ENCODE results near the gene PATL2.
A peak's percentile ranks its signal among the peaks of the same experiment; 100 is the strongest.
"Not testable (repeated sequence)": the region's sequence is repeated elsewhere in the genome, so short reads cannot be mapped to it uniquely, and the experiment has no call there.

PATL2 gene

GRCh38 chr15:44712346-44713005 lies 1.4 kb upstream of the PATL2 start:
- DNase-seq (ENCODE audit: insufficient read length, low spot score) (no peak), FAIRE-seq (peak; percentile 16)
- TF ChIP-seq SPI1 (IDR thresholded peaks at IDR 0.05; ENCODE audit: low read depth, low read length) (peak; percentile 61), POU2F2 (IDR thresholded peaks at IDR 0.05; ENCODE audit: low read depth, low read length) (peak; percentile 43; the same call in 1 of the 2 replicates), TAF1 (IDR thresholded peaks at IDR 0.05; ENCODE audit: low read depth, low read length) (no peak), POLR2A (IDR thresholded peaks at IDR 0.05; ENCODE audit: low read depth, low read length) (no peak; the same call in 1 of the 2 replicates), PAX5 (IDR thresholded peaks at IDR 0.05; ENCODE audit: insufficient read depth, low read length, severe bottlenecking) (no peak), POLR2AphosphoS5 (IDR thresholded peaks at IDR 0.05; ENCODE audit: low read depth, low read length) (peak; percentile 74)

DNA sequence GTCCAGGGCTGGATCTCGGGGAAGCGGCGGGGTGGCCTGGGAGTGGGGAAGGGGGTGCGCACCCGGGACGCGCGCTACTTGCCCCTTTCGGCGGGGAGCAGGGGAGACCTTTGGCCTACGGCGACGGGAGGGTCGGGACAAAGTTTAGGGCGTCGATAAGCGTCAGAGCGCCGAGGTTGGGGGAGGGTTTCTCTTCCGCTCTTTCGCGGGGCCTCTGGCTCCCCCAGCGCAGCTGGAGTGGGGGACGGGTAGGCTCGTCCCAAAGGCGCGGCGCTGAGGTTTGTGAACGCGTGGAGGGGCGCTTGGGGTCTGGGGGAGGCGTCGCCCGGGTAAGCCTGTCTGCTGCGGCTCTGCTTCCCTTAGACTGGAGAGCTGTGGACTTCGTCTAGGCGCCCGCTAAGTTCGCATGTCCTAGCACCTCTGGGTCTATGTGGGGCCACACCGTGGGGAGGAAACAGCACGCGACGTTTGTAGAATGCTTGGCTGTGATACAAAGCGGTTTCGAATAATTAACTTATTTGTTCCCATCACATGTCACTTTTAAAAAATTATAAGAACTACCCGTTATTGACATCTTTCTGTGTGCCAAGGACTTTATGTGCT lies 721 bp upstream of the PATL2 start:
- no peak for TF ChIP-seq POU2F2 (IDR thresholded peaks at IDR 0.05; ENCODE audit: low read depth, low read length)
- TF ChIP-seq SPI1 (IDR thresholded peaks at IDR 0.05; ENCODE audit: low read depth, low read length): peak; percentile 31; the same call in 1 of the 2 replicates
- FAIRE-seq (no peak), DNase-seq (ENCODE audit: insufficient read length, low spot score) (no peak)

- FAIRE-seq (peak; percentile 66), DNase-seq (ENCODE audit: insufficient read length, low spot score) (no peak)
- TF ChIP-seq POU2F2 (IDR thresholded peaks at IDR 0.05; ENCODE audit: low read depth, low read length) (peak; percentile 51; the same call in 1 of the 2 replicates), PAX5 (IDR thresholded peaks at IDR 0.05; ENCODE audit: insufficient read depth, low read length, severe bottlenecking) (no peak), TAF1 (IDR thresholded peaks at IDR 0.05; ENCODE audit: low read depth, low read length) (peak; percentile 33; the same call in 1 of the 2 replicates), POLR2AphosphoS5 (IDR thresholded peaks at IDR 0.05; ENCODE audit: low read depth, low read length) (peak; percentile 70), SPI1 (IDR thresholded peaks at IDR 0.05; ENCODE audit: low read depth, low read length) (peak; percentile 99), POLR2A (IDR thresholded peaks at IDR 0.05; ENCODE audit: low read depth, low read length) (peak; percentile 73; the same call in 1 of the 2 replicates)
These were observed 657 bp downstream of the PATL2 start for GRCh38 chr15:44710236-44711095.

- DNase-seq (ENCODE audit: insufficient read length, low spot score) (no peak), FAIRE-seq (no peak)
- TF ChIP-seq TAF1 (IDR thresholded peaks at IDR 0.05; ENCODE audit: low read depth, low read length) (no peak), POU2F2 (IDR thresholded peaks at IDR 0.05; ENCODE audit: low read depth, low read length) (no peak), SPI1 (IDR thresholded peaks at IDR 0.05; ENCODE audit: low read depth, low read length) (no peak), PAX5 (IDR thresholded peaks at IDR 0.05; ENCODE audit: insufficient read depth, low read length, severe bottlenecking) (no peak), POLR2AphosphoS5 (IDR thresholded peaks at IDR 0.05; ENCODE audit: low read depth, low read length) (no peak), POLR2A (IDR thresholded peaks at IDR 0.05; ENCODE audit: low read depth, low read length) (no peak)
These were observed 4.0 kb downstream of the PATL2 start for GRCh38 chr15:44706946-44707636.

DNA sequence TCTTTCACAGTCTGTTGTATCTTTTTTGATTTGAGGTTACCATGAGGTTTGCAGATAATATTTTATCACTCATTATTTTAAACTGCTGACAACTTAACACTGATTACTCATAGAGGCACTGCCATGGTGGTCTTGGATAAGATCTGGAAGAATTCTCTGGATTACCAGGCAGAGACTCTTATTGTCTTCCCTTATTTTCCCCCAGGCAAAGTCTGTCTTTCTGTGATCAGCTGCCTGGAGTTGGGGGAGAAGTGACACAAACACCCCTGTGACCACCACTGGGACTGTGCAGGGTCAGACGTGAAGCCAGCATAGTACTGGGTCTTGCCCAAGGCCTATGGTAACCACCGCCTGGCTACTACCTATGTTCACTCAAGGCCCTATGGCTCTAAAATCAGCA lies 4.7 kb downstream of the PATL2 start:
- DNase-seq (ENCODE audit: insufficient read length, low spot score) (no peak), FAIRE-seq (no peak)
- no peak for TF ChIP-seq PAX5 (IDR thresholded peaks at IDR 0.05; ENCODE audit: insufficient read depth, low read length, severe bottlenecking)
- no peak for TF ChIP-seq POLR2A (IDR thresholded peaks at IDR 0.05; ENCODE audit: low read depth, low read length)
- TF ChIP-seq SPI1 (IDR thresholded peaks at IDR 0.05; ENCODE audit: low read depth, low read length): no peak
- TF ChIP-seq POU2F2 (IDR thresholded peaks at IDR 0.05; ENCODE audit: low read depth, low read length): no peak
- TF ChIP-seq TAF1 (IDR thresholded peaks at IDR 0.05; ENCODE audit: low read depth, low read length): no peak
- TF ChIP-seq POLR2AphosphoS5 (IDR thresholded peaks at IDR 0.05; ENCODE audit: low read depth, low read length): no peak

- FAIRE-seq (no peak), DNase-seq (ENCODE audit: insufficient read length, low spot score) (no peak)
- TF ChIP-seq TAF1 (IDR thresholded peaks at IDR 0.05; ENCODE audit: low read depth, low read length) (no peak), POLR2AphosphoS5 (IDR thresholded peaks at IDR 0.05; ENCODE audit: low read depth, low read length) (no peak), POU2F2 (IDR thresholded peaks at IDR 0.05; ENCODE audit: low read depth, low read length) (no peak), PAX5 (IDR thresholded peaks at IDR 0.05; ENCODE audit: insufficient read depth, low read length, severe bottlenecking) (no peak), SPI1 (IDR thresholded peaks at IDR 0.05; ENCODE audit: low read depth, low read length) (no peak), POLR2A (IDR thresholded peaks at IDR 0.05; ENCODE audit: low read depth, low read length) (no peak)
These were observed 5.1 kb downstream of the PATL2 start for GRCh38 chr15:44705986-44706385.

- not testable (repeated sequence) for DNase-seq (ENCODE audit: insufficient read length, low spot score); FAIRE-seq
These were observed 10.4 kb downstream of the PATL2 start for GRCh38 chr15:44700676-44701075.

DNA sequence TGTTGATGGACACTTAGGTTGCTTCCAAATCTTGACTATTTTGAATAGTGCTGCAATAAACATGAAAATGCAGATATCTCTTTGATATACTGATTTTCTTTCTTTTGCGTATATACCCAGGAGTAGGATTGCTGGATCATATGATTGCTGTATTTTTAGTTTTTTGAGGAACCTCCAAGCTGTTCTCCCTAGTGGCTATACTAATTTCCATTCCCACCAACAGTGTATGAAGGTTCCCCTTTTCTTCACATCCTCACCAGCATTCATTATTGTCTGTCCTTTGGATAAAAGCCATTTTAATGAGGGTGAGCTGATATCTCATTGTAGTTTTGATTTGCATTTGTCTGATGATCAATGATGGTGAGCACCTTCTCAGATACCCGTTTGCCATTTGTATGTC lies 12.5 kb downstream of the PATL2 start:
- DNase-seq (ENCODE audit: insufficient read length, low spot score) (no peak), FAIRE-seq (peak; percentile 9)
- TF ChIP-seq SPI1 (IDR thresholded peaks at IDR 0.05; ENCODE audit: low read depth, low read length) (no peak), POLR2AphosphoS5 (IDR thresholded peaks at IDR 0.05; ENCODE audit: low read depth, low read length) (no peak), PAX5 (IDR thresholded peaks at IDR 0.05; ENCODE audit: insufficient read depth, low read length, severe bottlenecking) (no peak), TAF1 (IDR thresholded peaks at IDR 0.05; ENCODE audit: low read depth, low read length) (no peak), POLR2A (IDR thresholded peaks at IDR 0.05; ENCODE audit: low read depth, low read length) (no peak), POU2F2 (IDR thresholded peaks at IDR 0.05; ENCODE audit: low read depth, low read length) (no peak)

- FAIRE-seq: no peak
- TF ChIP-seq PAX5 (IDR thresholded peaks at IDR 0.05; ENCODE audit: insufficient read depth, low read length, severe bottlenecking) (no peak), POLR2AphosphoS5 (IDR thresholded peaks at IDR 0.05; ENCODE audit: low read depth, low read length) (no peak), POLR2A (IDR thresholded peaks at IDR 0.05; ENCODE audit: low read depth, low read length) (no peak), SPI1 (IDR thresholded peaks at IDR 0.05; ENCODE audit: low read depth, low read length) (no peak), POU2F2 (IDR thresholded peaks at IDR 0.05; ENCODE audit: low read depth, low read length) (no peak), TAF1 (IDR thresholded peaks at IDR 0.05; ENCODE audit: low read depth, low read length) (no peak)
- no peak for DNase-seq (ENCODE audit: insufficient read length, low spot score)
These were observed 14.1 kb downstream of the PATL2 start for GRCh38 chr15:44697014-44697413.

Data from GM12891 (cell line).